Right renal pelvis (tissue), 4 donors: ENCODE data around the gene KLHL6. TPM values are rescaled to one million over a fixed set of nuclear protein-coding genes. Genes with fewer than 3 reads are reported as not detected.
"Not testable (repeated sequence)": the region's sequence is repeated elsewhere in the genome, so short reads cannot be mapped to it uniquely, and the experiment has no call there.

Experiments
- DNase-seq, 4 donors: peaks; one replicate each; pipeline ENCODE4 v3.0.0-alpha.2; 2013; ENCODE audit warnings: low read depth in 4 of 4, low spot score in 3 of 4, missing footprints in 1 of 4
- polyA plus RNA-seq, 4 donors: library from polyadenylated mRNA; unstranded; fragments of 120-200 nt; gene quantifications; one replicate each; pipeline ENCODE4 v1.2.1, GENCODE V29; 2013; ENCODE audit not compliant: insufficient read length in 4 of 4

KLHL6 gene
- polyA plus RNA-seq, 4 donors, result 1.0 to 1.3 (median 1.1) TPM

GRCh38 chr3:183570191-183570590 lies 14.7 kb upstream of the KLHL6 start:
- DNase-seq, result not testable (repeated sequence)

GRCh38 chr3:183566880-183567279 lies 11.4 kb upstream of the KLHL6 start:
- no peak for DNase-seq

- DNase-seq, result no peak
These were observed 8.5 kb upstream of the KLHL6 start for GRCh38 chr3:183564046-183564445.

- no peak for DNase-seq
These were observed 8.0 kb upstream of the KLHL6 start for GRCh38 chr3:183563536-183563874.

GRCh38 chr3:183560607-183561006 lies 5.1 kb upstream of the KLHL6 start:
- no peak for DNase-seq

- DNase-seq, result no peak
These were observed 3.0 kb upstream of the KLHL6 start for GRCh38 chr3:183558495-183558894.

- DNase-seq, result no peak
These were observed 1.2 kb upstream of the KLHL6 start for GRCh38 chr3:183556722-183557121.

- no peak for DNase-seq
These were observed 1.1 kb downstream of the KLHL6 start for GRCh38 chr3:183554377-183554776.

- DNase-seq, result no peak
These were observed 2.0 kb downstream of the KLHL6 start for GRCh38 chr3:183553334-183554026.

GRCh38 chr3:183551930-183552329 lies 3.6 kb downstream of the KLHL6 start:
- no peak for DNase-seq

GRCh38 chr3:183548262-183548769 lies 7.2 kb downstream of the KLHL6 start:
- DNase-seq, result no peak

- no peak for DNase-seq
These were observed 8.9 kb downstream of the KLHL6 start for GRCh38 chr3:183546625-183547024.

- no peak for DNase-seq
These were observed 9.8 kb downstream of the KLHL6 start for GRCh38 chr3:183545708-183546107.

GRCh38 chr3:183542355-183542754 lies 13.2 kb downstream of the KLHL6 start:
- DNase-seq, result no peak

GRCh38 chr3:183541738-183542137 lies 13.8 kb downstream of the KLHL6 start:
- DNase-seq, result no peak

GRCh38 chr3:183541235-183541655 lies 14.3 kb downstream of the KLHL6 start:
- DNase-seq, result no peak

GRCh38 chr3:183540501-183541234 lies 14.8 kb downstream of the KLHL6 start:
- DNase-seq, result no peak

GRCh38 chr3:183539811-183540210 lies 15.7 kb downstream of the KLHL6 start:
- DNase-seq, result no peak

GRCh38 chr3:183538486-183538885 lies 17.0 kb downstream of the KLHL6 start:
- no peak for DNase-seq

GRCh38 chr3:183537295-183537730 lies 18.2 kb downstream of the KLHL6 start:
- no peak for DNase-seq

- no peak for DNase-seq
These were observed 19.1 kb downstream of the KLHL6 start for GRCh38 chr3:183536238-183536880.

GRCh38 chr3:183534249-183534648 lies 21.3 kb downstream of the KLHL6 start:
- DNase-seq, result no peak
